Tibial artery (tissue), 4 donors: ENCODE results near the gene CTNNA2.

ENCODE experiments used
- DNase-seq, 2 donors: peaks; one replicate each; pipeline ENCODE4 v3.0.0-alpha.2; 2019
- H3K27ac ChIP-seq, 2 donors: fragments of 200-600 bp; sonication (generic) in 1 of 2; 1 replicate in 1 of 2; 2 replicates in 1 of 2; pipeline ENCODE4 v1.5.1; 2018 to 2019; ENCODE audit warnings: mild to moderate bottlenecking in 1 of 2
- H3K27me3 ChIP-seq, 2 donors: fragments of 200-600 bp; sonication (generic) in 1 of 2; one replicate each; pipeline versions ENCODE4 v1.5.1 to v1.6.0; 2016 to 2019
- H3K36me3 ChIP-seq, 3 donors: fragments of 200-600 bp; sonication (generic) in 2 of 3; one replicate each; pipeline ENCODE4 v1.5.1; 2016 to 2019; ENCODE audit warnings: mild to moderate bottlenecking in 2 of 3
- H3K4me1 ChIP-seq, 4 donors: fragments of 200-600 bp; sonication (generic) in 2 of 4; 1 replicate in 3 of 4; 2 replicates in 1 of 4; pipeline ENCODE4 v1.5.1; 2016 to 2019
- H3K4me3 ChIP-seq, 2 donors: fragments of 200-600 bp; sonication (generic) in 1 of 2; 1 replicate in 1 of 2; 2 replicates in 1 of 2; pipeline ENCODE4 v1.5.1; 2018 to 2019; ENCODE audit warnings: mild to moderate bottlenecking in 2 of 2
- H3K9me3 ChIP-seq, 3 donors: fragments of 200-600 bp; sonication (generic) in 1 of 3; one replicate each; pipeline ENCODE4 v1.5.1; 2016 to 2019
- CTCF ChIP-seq, 2 experiments: fragments of 200-600 bp in 1 of 2; fragments of 450-650 bp in 1 of 2; IDR thresholded peaks; one replicate each; pipeline ENCODE4 v1.5.1; 2017 to 2019; ENCODE audit warnings: antibody characterized with exemption in 2 of 2, mild to moderate bottlenecking in 1 of 2, moderate library complexity in 1 of 2
- intact Hi-C: fragments of 100-400 bp; cut with DNase I; formaldehyde crosslinking; loops from one replicate; pipeline ENCODE4 v1.15.0; 2023; ENCODE audit warnings: low total_unique reads

CTNNA2 gene

GRCh38 chr2:80019571-80020460 is 507.0 kb downstream of the CTNNA2 start:
- no peak for TF ChIP-seq CTCF (IDR thresholded peaks at IDR 0.05)
- Histone ChIP-seq H3K4me3 (no peak overlapping the region), H3K36me3 (no peaks in the 10 kb centered on the region), H3K27me3 (no peaks in the 10 kb centered on the region), H3K9me3 (no peaks in the 10 kb centered on the region), H3K27ac (no peak overlapping the region), H3K4me1 (no peaks in the 10 kb centered on the region)
- intact Hi-C loops: no loop called here
- no peak for DNase-seq

GRCh38 chr2:80022018-80022417 is 509.2 kb downstream of the CTNNA2 start:
- DNase-seq: no peak
- Histone ChIP-seq H3K9me3 (no peaks in the 10 kb centered on the region), H3K36me3 (no peaks in the 10 kb centered on the region), H3K4me1 (no peaks in the 10 kb centered on the region), H3K27me3 (no peaks in the 10 kb centered on the region), H3K27ac (no peak overlapping the region), H3K4me3 (no peak overlapping the region)
- intact Hi-C loops: no loop called here
- TF ChIP-seq CTCF (IDR thresholded peaks at IDR 0.05): no peak

DNA sequence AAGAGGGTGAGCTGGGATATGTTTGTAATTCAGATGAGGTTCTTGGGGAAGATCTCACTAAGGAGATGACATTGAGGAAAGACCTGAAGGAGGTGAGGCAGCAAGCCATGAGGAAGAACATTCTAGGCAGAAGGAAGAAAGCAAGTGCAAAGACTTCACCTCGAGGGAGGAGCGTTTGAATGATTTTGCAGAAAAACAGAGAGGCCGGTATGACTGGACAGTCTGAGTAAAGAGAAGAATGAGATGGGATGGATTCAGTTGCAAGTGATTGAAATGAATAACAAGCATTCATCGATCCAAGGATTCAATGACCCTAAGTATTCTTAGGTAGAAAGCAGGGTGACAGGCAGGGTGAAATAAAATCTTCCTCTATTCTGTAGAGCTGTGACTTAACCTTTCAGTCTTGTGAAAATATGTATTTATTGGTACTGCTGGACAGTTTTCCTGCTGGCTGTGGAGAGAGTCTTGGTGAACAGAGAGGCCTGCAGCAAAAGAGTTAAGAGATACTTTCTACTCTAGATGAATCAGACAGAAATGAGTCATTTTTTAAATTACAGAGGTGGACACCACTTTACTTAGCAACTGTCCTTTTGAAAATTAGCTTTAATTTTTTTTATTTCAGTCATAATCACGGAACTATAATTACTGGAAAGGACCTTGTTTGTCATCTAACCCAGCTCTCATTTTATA is 513.3 kb downstream of the CTNNA2 start:
- Histone ChIP-seq H3K4me3 (no peak overlapping the region), H3K9me3 (no peaks in the 10 kb centered on the region), H3K27me3 (no peaks in the 10 kb centered on the region), H3K36me3 (no peaks in the 10 kb centered on the region), H3K27ac (no peak overlapping the region), H3K4me1 (no peaks in the 10 kb centered on the region)
- TF ChIP-seq CTCF (IDR thresholded peaks at IDR 0.05): no peak
- no peak for DNase-seq
- intact Hi-C loops: no loop called here

DNA sequence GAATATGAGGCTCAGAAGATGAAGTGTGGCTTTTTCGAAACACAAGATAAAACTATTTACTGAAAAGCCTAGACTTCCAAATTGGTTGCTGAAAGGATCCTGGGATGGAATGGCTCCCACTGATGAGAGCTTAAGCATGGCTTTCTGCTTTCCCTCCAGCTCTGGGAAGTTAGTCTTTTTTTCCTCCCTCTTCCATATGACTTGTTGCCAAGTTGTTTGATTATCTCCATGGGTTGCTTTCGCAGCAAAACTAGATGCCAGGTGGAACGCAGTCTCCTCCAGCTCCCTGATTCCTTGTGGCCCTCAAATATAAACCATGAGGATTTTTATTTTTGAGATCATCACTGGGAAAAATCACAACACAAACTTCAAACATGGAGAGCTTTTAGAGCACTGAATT is 515.2 kb downstream of the CTNNA2 start:
- Histone ChIP-seq H3K36me3 (no peaks in the 10 kb centered on the region), H3K4me1 (no peaks in the 10 kb centered on the region), H3K9me3 (no peaks in the 10 kb centered on the region), H3K4me3 (no peak overlapping the region), H3K27me3 (no peaks in the 10 kb centered on the region), H3K27ac (no peak overlapping the region)
- TF ChIP-seq CTCF (IDR thresholded peaks at IDR 0.05): no peak
- DNase-seq: no peak
- intact Hi-C loops: no loop called here

DNA sequence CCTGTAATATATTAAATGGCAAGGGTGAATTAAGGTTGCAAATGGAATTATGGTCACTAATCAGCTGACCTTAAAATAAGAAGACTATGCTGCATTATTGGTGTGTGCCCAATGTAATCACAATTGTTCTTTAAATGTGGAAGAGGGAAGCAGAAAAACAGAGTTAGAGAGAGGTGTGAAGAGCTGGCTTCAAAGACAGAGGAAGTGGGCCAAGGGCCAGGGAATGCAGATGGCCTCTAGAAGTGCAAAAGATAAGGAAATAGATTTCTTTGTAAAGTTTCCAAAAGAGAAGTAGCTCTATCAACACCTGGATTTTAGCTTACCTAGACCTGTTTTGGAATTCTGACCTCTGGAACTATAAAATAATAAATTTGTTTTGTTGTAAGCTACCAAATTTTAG is 515.7 kb downstream of the CTNNA2 start:
- Histone ChIP-seq H3K4me3 (no peak overlapping the region), H3K9me3 (no peaks in the 10 kb centered on the region), H3K4me1 (no peaks in the 10 kb centered on the region), H3K27ac (no peak overlapping the region), H3K27me3 (no peaks in the 10 kb centered on the region), H3K36me3 (no peaks in the 10 kb centered on the region)
- intact Hi-C loops: no loop called here
- TF ChIP-seq CTCF (IDR thresholded peaks at IDR 0.05): no peak
- no peak for DNase-seq
